Lung (tissue), 12 donors: ENCODE results near the gene KIF25. TPM values are rescaled to one million over a fixed set of nuclear protein-coding genes. Genes with fewer than 3 reads are reported as not detected.

ENCODE experiments used
- ATAC-seq: fragments of 200-7000 bp; cut with Tn5 transposase; one replicate; pipeline ENCODE4 v1.9.1; 2020; ENCODE audit warnings: moderate number of reproducible peaks; ENCODE audit not compliant: insufficient read depth, low FRiP score
- DNase-seq, 3 donors: peaks; one replicate each; pipeline ENCODE4 v3.0.0-alpha.2; 2013 to 2017
- H3K27ac ChIP-seq, 2 donors: one replicate each; pipeline ENCODE4 v1.5.1; 2013; ENCODE audit warnings: mild to moderate bottlenecking in 2 of 2, moderate library complexity in 2 of 2, control low read depth in 1 of 2, inconsistent platforms in 1 of 2, low read depth in 1 of 2, low read length in 1 of 2
- H3K27me3 ChIP-seq, 3 donors: one replicate each; pipeline ENCODE4 v1.5.1; 2013; ENCODE audit warnings: low read length in 2 of 3; ENCODE audit not compliant: control insufficient read depth in 3 of 3, insufficient read depth in 3 of 3
- H3K36me3 ChIP-seq, 4 donors: one replicate each; pipeline ENCODE4 v1.5.1; 2013; ENCODE audit warnings: low read length in 4 of 4, mild to moderate bottlenecking in 1 of 4, moderate library complexity in 1 of 4; ENCODE audit not compliant: control insufficient read depth in 4 of 4, insufficient read depth in 4 of 4
- H3K4me1 ChIP-seq, 5 donors: one replicate each; pipeline ENCODE4 v1.5.1; 2013; ENCODE audit warnings: low read length in 5 of 5, mild to moderate bottlenecking in 2 of 5, moderate library complexity in 1 of 5; ENCODE audit not compliant: control insufficient read depth in 5 of 5, insufficient read depth in 5 of 5
- H3K4me3 ChIP-seq: one replicate; pipeline ENCODE4 v1.5.1; 2013; ENCODE audit warnings: mild to moderate bottlenecking, control low read depth, moderate library complexity
- H3K9ac ChIP-seq, 2 donors: one replicate each; pipeline ENCODE4 v1.5.1; 2013; ENCODE audit warnings: low read length in 2 of 2, control low read depth in 1 of 2; ENCODE audit not compliant: insufficient read depth in 1 of 2
- H3K9me3 ChIP-seq, 4 donors: one replicate each; pipeline ENCODE4 v1.5.1; 2013; ENCODE audit warnings: low read length in 3 of 4, mild to moderate bottlenecking in 1 of 4, moderate library complexity in 1 of 4; ENCODE audit not compliant: control insufficient read depth in 4 of 4, insufficient read depth in 3 of 4
- WGBS, 2 donors: extraction: QIAGEN DNeasy Blood & Tissue Kit; methylation state at CpG; one replicate each; pipeline ENCODE4 v1.1.7; 2013; 5-methylcytosine and 5-hydroxymethylcytosine counted together
- polyA plus RNA-seq, 2 donors: library from polyadenylated mRNA; stranded (reverse); fragments of 200-250 nt; gene quantifications; one replicate each; pipeline ENCODE4 v1.2.1, GENCODE V29; 2013
- total RNA-seq, 2 donors: library from RNA; depleted of rRNA in 1 of 2; stranded (reverse); fragments of >200 nt in 1 of 2; gene quantifications; one replicate each; pipeline ENCODE4 v1.2.1, GENCODE V29; 2014 to 2021
- TF ChIP-seq, protein P1 (sequence below): IDR thresholded peaks from 2 replicates; pipeline ENCODE4 v1.5.1; 2012; ENCODE audit warnings: mild to moderate bottlenecking; ENCODE audit errors: control extremely low read depth, extremely low read depth
- donor health status: control.
- donor health status: control.
- donor health status: Bipolar disorder and iron deficiency.
- donor health status: healthy.
- donor health status: DM: yes; HTN: yes; CAD: no.

The KIF25 gene
- total and polyA plus RNA-seq, 4 donors: 0.24 to 5.3 (median 0.53) TPM

DNA sequence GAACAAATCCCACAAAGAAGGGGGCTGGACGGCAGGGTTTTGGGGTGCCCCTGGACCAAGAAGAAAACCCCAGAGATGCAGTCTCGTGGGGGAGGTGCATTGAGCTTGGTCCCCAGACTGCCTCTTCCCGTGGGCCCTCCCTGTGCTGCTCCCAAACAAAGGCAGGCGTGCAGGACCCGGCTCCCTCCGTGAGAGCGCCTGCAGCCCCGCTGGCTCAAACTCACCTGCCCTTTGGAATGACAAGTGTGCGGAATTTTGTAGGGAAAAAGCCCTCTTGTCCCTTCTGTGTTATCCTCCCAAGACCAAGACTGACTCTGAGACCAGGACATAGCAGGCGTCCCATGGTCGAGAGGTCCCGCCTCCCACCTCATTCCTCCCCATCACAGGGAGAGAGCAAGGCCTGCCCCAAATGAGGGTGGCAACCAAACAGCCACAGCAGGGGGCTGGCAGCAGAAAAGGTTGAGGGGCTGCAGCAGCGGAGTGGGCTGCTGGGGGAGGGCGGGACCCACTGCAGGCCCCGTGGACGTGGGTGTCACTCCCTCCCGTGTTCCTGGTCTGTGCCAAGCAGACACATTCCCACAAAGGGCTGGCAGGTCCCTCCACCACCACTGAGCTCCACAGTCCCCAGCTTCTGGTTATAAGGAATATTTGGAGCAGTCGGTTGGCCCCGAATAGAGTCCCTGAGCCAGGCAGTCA, 87.1 kb downstream of the KIF25 start:
- H3K9me3 ChIP-seq: peaks cover 0 to 1% (median 0%) of the 10 kb centered on the region in 4 donors
- DNase-seq: no peak
- 89 to 93% methylated on average over 19 of the region's 19 CpGs for WGBS, 2 donors
- no peaks in the 10 kb centered on the region for H3K27me3 ChIP-seq
- ATAC-seq: no peak
- TF ChIP-seq, protein P1, sequence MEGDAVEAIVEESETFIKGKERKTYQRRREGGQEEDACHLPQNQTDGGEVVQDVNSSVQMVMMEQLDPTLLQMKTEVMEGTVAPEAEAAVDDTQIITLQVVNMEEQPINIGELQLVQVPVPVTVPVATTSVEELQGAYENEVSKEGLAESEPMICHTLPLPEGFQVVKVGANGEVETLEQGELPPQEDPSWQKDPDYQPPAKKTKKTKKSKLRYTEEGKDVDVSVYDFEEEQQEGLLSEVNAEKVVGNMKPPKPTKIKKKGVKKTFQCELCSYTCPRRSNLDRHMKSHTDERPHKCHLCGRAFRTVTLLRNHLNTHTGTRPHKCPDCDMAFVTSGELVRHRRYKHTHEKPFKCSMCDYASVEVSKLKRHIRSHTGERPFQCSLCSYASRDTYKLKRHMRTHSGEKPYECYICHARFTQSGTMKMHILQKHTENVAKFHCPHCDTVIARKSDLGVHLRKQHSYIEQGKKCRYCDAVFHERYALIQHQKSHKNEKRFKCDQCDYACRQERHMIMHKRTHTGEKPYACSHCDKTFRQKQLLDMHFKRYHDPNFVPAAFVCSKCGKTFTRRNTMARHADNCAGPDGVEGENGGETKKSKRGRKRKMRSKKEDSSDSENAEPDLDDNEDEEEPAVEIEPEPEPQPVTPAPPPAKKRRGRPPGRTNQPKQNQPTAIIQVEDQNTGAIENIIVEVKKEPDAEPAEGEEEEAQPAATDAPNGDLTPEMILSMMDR: no peak
- no peak overlapping the region for H3K4me3 ChIP-seq
- no peaks in the 10 kb centered on the region for H3K36me3 ChIP-seq
- peaks cover 0 to 20% (median 9%) of the 10 kb centered on the region in 5 donors for H3K4me1 ChIP-seq
- no peak overlapping the region for H3K27ac ChIP-seq
- no peak overlapping the region for H3K9ac ChIP-seq

DNA sequence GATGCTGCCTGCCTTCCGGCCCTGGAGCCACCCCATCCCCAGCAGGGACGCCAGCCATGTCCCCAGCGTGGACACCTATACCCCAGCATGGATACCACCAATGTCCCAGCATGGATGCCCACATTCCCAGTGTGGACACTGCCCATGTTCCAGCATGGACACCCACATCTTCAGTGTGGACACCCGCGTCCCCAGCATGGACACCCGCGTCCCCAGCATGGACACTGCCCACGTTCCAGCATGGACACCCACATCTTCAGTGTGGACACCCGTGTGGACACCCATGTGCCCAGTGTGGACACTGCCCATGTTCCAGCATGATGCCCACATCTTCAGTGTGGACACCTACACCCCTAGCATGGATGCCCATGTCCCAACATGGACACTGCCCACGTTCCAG, 88.6 kb downstream of the KIF25 start:
- H3K9ac ChIP-seq: no peak overlapping the region
- H3K27me3 ChIP-seq: no peaks in the 10 kb centered on the region
- ATAC-seq (no peak), DNase-seq (no peak)
- peaks cover 0 to 1% (median 0%) of the 10 kb centered on the region in 4 donors for H3K9me3 ChIP-seq
- H3K4me3 ChIP-seq: no peak overlapping the region
- H3K27ac ChIP-seq: no peak overlapping the region
- TF ChIP-seq, protein P1: no peak
- peaks cover 0 to 20% (median 9%) of the 10 kb centered on the region in 5 donors for H3K4me1 ChIP-seq
- WGBS, 2 donors: 89 to 95% methylated on average over 10 of the region's 10 CpGs
- H3K36me3 ChIP-seq: peaks cover 0 to 5% (median 0%) of the 10 kb centered on the region in 4 donors

DNA sequence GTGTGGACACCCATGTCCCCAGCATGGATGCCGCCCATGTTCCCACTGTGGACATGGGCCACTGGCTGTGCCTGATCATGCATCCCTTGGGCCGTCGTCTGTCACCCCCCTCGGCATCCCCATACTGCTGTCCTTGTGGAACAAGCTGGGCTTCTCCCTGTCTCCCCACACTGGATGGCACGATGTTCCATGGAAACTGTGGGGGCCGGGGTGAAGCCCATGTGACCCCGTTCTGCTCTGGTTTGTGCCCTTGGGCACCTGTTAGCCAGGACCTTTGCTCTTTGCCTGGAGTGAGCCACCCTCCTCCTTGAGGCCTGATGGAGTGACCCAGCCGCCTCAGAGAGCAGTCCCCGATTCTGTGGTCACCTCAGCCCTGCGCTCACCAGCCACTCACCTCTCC, 89.1 kb downstream of the KIF25 start:
- DNase-seq (no peak), ATAC-seq (no peak)
- H3K27ac ChIP-seq: no peak overlapping the region
- H3K36me3 ChIP-seq: peaks cover 0 to 5% (median 0%) of the 10 kb centered on the region in 4 donors
- no peak overlapping the region for H3K4me3 ChIP-seq
- peaks cover 0 to 1% (median 0%) of the 10 kb centered on the region in 4 donors for H3K9me3 ChIP-seq
- TF ChIP-seq, protein P1: no peak
- H3K4me1 ChIP-seq: peaks cover 0 to 20% (median 9%) of the 10 kb centered on the region in 5 donors
- no peaks in the 10 kb centered on the region for H3K27me3 ChIP-seq
- 97 to 98% methylated on average over 10 of the region's 10 CpGs for WGBS, 2 donors
- no peak overlapping the region for H3K9ac ChIP-seq
